GM21447 (cell line): ENCODE results near the gene SEPTIN8.

Experiments used
- ATAC-seq: cut with Tn5 transposase; IDR thresholded peaks from one replicate; pipeline ENCODE4 v1.9.1; 2021; ENCODE audit not compliant: unreplicated experiment

Gene SEPTIN8

DNA sequence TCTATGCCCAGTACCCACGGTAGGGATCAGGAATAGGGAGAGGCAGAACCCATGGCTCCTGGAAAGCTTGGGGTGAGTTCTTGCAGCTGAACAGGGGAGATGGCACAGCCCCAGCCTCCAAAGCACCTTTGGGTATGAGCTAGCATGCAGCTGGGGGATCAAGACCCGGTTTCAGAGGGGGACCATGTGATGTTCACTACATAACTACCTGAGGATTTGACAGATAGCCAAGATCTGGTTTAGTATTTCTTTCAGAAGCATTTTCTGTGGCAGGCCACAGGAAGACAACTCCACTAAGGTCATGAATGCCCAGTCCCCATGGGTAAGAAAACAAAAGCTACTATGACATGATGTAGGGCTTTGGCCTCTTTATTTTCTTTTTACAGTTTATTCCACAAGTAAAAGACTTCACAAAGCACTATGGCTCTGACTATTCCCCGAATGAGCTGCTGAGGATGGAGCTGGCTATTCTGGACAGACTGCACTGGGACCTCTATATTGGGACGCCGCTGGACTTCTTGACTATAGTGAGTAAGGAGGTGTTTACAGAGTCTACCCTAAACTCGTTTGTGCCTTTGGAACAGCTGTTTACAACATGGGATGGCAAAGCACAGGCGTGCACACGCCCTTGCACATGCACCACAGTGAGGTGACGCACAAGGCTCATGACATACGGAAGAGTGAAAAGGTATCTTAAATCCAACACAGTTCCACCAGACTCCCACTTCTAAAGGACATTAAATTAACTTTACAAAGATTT is 26.4 kb downstream of the SEPTIN8 start:
- peak; percentile 45 for ATAC-seq

DNA sequence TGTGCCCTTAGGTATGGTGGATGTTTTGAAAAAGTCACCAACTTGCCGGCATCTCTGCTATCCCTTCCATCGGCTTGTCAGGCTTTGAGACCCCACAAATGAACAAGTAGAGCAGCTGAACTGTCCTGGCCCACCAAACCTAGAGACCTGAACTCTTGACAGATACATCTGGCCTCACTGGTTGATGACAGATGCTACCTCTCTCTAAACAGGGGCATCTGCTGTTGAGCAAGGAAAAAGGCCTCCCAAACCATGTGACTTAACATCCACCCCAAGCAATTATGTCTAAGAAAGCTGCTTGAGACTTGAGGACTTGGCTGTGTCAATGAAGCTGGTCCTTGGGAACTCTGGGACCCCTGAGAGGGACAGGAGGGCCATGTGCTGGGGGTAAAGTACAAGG is 27.5 kb downstream of the SEPTIN8 start:
- no peak for ATAC-seq

DNA sequence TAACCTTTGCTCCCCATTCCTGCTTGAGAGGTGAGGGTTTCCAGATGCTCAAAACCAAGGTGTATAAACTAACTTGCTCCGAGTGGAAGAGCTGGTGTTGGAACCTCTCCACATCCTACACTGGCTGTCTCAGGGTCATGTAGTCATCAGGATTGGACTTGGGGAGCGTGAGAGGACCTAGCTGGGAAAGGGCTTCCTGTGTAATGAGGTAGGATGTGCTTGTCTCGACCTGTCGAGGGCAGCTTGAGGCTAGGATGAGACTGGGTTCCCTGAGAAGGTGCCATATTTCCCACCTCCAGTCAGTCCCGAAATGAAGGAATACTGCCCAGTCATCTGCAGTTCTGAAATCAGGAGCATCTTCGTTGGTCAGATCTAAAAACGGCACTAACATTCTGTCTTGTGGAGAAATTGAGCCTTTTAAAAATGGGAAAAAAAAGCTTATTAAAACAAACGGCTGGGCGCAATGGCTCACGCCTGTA is 28.5 kb downstream of the SEPTIN8 start:
- no peak for ATAC-seq

DNA sequence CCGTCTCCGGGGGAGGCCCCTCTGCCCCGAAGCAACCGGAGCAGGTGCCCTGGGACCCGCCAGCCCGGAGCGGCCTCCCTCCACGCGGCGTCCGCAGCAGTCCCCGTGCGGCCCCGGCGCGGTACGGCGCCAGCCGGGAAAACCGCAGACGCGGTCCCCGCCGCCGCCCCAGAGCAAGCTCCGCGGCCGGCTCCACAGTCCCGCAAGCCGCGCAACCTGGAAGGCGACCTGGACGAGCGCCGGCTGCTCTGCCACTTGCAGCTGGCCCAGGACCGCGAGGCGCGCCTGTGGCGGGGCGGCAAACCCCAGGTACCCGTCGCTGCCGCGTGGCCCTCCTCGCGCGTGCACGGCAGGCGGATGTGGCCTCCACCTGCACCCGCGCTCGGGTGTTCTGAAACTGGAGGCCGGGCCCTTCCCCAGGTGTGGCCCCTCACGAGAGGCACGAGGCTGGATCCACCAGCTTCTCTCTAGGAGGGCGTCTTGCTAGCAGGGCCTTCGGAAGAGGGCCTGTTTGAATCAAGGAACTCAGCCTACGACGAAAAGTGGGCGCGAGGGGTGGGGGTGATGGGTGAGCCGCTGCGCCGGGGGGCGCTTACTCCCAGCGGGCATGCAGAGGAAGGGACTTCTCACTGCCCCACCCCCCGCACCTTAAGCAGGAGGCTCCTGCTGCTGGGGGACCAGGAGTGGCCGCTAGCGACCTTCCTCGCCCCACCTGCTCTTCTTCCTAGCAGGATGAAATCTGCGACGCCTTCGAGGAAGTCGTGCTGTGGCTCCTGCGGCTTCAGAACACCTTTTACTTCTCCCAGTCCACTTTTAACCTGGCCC is 29.2 kb downstream of the SEPTIN8 start:
- no peak for ATAC-seq

DNA sequence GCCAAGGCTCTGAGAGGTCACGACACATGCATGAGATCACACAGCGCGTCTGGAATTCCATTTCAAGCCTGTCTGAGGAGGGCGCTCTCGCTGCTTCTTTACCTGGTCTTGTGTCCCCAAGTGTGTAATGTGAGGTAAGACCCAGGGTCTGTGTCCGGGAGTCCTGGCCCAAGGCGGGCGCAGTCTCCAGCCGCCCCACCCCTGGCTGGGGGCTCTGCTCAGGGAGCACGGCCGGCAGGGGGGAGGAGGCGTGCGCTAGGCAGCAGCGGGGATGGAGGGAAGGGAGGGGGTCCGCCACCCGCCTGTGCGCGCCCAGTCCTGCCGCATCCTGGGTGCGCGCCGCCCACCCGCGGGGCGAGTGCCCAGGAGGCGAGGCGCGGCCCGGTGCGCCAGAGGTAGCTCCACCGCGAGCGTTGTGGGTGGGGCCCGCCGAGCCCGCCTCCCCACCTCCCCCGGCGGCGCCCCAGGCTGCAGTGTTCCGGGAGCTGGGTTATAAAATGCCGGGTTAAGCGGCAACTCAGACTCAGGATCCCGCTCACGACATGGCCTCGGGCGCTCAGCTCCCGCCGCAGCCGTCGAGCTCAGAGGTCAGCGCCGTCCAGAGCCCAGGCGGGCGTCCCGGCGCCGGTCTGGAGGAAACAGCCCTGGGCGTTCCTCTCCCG is 30.0 kb downstream of the SEPTIN8 start, which contains the start of gene CCNI2:
TSS of gene CCNI2 (plus strand) at position 473 of the 662 bp plus-strand sequence. CDS start at position 543, 70 bp downstream.
- ATAC-seq: peak; percentile 40

DNA sequence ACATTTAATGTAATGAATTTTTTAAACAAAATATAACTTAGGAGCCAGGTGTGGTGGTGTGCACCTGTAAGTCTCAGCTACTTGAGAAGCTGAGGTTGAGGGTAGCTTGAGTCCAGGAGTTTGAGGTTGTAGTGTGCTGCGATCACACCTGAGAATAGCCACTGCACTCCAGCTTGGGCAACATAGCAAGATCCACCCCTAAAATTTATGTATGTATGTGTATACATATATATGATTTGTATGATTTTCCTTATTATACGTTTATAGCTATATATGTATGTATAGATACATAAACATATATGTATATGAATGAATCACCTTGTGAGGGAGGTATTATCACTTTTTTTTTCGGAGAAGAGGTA is 30.5 kb downstream of the SEPTIN8 start:
- no peak for ATAC-seq

DNA sequence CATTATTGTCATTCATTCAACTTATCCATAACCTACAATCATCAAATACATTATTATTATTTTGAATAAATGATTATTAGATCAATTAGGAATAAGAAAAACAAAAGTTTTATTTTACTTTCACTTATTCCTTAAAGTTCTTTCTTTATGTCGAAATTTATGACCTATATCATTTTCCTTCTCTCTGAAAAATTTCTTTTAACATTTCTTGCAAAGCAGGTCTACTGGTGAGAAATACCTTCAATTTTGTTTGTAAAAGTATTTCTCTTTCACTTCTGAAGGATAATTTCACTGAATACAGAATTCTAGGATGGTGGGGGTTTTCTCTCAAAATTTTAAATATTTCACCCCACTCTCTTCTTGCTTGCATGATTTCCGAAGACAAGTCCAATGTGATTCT is 32.4 kb downstream of the SEPTIN8 start:
- no peak for ATAC-seq

DNA sequence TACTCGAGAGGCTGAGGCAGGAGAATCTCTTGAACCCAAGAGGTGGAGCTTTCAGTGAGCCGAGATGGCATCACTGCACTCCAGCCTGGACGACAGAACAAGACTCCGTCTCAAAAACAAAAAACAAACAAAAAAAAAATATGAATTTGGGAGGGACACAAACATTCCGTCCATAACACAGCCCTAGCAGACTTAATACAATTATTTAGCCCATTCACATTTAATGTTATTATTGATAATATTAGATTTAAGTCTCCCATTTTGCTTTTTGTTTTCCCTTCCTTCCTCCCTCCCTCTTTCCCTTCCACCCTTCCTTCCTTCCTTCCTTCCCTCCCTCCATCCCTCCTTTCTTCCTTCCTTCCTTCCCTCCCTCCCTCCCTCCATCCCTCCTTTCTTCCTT is 34.4 kb downstream of the SEPTIN8 start:
- no peak for ATAC-seq

- no peak for ATAC-seq
These were observed 34.9 kb downstream of the SEPTIN8 start for GRCh38 chr5:132742158-132742557.

GRCh38 chr5:132739232-132739631 is 37.8 kb downstream of the SEPTIN8 start:
- ATAC-seq: no peak

DNA sequence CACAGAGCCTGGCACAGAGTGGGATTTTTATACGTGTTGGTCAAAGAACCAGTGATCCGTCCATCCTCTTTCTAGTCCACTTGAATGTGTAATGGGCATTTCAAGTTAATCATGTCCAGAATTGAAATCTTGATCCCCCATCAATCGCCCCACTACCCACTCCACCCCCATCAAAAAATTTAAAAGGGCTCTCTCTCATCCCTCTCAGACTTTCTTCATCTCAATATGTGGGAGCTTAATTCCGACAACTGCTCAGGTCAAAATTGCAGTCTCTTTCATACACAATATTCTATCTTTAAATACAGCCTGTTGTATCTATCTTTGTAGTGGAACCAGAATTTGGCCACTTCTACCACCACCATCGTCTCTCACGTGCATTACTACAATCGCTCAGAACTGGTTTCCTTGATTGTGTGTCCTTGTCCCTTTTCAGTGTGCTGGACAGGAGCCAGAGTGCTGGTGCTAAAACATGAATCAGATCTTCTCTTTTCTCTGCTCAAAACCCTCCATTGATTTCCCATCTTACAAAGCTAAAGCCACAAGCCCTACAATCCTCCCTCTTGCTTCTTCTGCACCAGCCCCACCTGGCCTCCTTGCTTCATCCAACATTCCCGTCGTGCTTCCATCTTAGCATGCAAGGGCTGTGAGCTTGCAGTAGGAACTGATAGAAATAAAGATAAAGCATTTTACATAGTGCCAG is 38.9 kb downstream of the SEPTIN8 start:
- no peak for ATAC-seq

GRCh38 chr5:132736853-132737833 is 39.9 kb downstream of the SEPTIN8 start, which contains the start of gene KIF3A:
Gene KIF3A, minus strand, starts transcription at chr5:132737546. Its CDS starts 127 bp downstream, at chr5:132737419.
- ATAC-seq: peak; percentile 92

GRCh38 chr5:132734687-132735086 is 42.4 kb downstream of the SEPTIN8 start:
- ATAC-seq: no peak

DNA sequence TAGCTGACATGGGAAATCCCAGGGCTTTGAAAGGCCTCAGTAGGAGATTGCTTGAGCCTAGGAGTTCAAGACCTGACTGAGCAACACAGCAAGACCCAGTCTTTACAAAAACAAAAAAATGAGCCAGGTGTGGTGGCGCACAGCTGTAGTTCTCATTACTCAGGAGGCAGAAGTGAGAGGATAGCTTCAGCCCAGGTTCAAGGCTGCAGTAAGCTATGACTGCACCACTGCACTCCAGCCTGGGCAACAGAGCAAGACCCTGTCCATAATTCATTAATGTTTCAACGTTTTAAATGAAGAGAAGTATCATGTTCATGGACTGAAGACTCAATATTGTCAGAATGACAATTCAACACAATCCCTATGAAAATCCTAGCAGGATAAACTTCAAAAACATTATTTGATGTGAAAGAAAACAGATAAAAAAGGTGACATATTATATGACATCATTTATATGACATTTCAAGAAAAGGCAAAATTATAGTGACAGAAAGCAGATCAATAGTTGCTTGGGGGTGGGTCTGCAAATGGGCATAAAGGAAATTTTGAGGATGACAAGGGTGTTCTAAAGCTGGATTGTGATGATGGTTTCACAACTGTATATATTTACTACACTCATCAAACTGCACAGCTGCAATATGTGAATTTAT is 43.4 kb downstream of the SEPTIN8 start:
- ATAC-seq: no peak

DNA sequence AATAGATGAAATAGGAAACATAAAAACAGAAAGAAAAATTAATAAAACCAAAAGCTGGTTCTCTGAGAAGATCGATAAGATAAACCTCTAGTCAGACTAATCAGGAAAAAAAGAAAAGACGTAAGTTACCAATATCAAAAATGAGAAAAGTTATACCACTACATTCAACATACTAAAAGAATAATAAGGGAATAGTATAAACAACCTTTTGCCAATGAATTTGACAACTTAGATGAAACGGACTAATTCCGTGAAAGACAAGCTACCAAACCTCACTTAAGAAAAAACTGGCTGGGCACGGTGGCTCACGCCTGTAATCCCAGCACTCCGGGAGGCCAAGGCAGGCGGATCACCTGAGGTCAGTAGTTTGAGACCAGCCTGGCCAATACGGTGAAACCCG is 47.1 kb downstream of the SEPTIN8 start:
- ATAC-seq: no peak

DNA sequence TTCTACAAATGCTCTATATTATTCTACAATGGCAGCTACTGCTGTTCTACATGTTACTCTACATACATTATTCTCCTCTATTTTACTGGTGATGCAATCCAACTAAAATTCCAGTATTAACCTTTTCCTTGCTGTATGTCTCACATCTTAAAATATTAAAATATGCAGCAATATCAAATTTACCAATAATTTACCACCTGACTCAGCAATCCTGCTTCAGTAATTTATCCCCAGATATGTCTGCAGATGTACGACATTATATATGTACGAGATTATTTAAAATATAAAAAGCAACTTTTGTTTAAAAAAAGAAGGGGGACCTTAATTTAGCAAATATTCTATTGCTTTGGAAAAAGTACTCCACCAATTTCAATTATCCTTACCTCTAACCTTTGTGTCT is 51.3 kb downstream of the SEPTIN8 start:
- ATAC-seq: no peak

DNA sequence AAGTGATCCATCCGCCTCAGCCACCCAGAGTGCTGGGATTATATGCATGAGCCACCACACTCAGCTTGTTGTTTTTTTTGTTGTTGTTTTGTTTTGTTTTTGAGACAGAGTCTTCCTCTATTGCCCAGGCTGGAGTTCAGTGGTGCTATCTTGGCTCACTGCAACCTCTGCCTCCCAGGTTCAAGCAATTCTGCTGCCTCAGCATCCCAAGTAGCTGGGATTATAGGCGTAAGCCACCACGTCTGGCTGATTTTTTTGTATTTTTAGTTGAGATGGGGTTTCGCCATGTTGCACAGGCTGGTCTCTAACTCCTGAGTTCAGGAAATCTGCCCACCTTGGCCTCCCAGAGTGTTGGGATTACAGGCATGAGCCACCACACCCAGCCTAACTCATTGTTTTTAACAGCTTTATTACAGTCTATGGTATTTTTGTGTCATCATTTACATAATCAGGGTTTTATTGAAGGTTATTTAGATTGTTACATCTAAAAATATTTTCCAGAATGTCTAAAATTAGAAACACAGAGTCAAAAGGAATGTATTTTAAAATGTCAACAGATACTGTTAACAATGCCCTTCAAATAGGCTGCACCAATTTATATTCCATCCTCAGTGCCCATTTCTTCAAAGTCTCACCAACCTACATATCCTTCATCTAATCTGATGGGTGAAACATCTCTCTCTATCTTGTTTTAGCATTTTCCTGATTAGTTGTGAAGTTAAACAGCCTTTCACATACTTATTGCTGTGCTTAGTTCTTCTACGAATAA is 58.3 kb downstream of the SEPTIN8 start:
- no peak for ATAC-seq
